GM12892 (cell line): ENCODE measurements around the gene GAL.

ENCODE experiments used
- POLR2A ChIP-seq: IDR thresholded peaks from 2 replicates; pipeline ENCODE4 v1.6.1; 2011; ENCODE audit warnings: low read depth, low read length, control low read depth
- POLR2AphosphoS5 ChIP-seq: IDR thresholded peaks from 2 replicates; pipeline ENCODE4 v1.6.1; 2011; ENCODE audit warnings: low read depth, low read length, control low read depth

- TF ChIP-seq POLR2A (no peak), POLR2AphosphoS5 (no peak)
These were observed 50.8 kb downstream of the GAL start for GRCh38 chr11:68735125-68735524.
